ENCODE measurements around the gene REG3G. TPM values are rescaled to one million over a fixed set of nuclear protein-coding genes. Genes with fewer than 3 reads are reported as not detected.

REG3G gene
- polyA plus RNA-seq, 1 donor from 2014 or later: not detected

DNA sequence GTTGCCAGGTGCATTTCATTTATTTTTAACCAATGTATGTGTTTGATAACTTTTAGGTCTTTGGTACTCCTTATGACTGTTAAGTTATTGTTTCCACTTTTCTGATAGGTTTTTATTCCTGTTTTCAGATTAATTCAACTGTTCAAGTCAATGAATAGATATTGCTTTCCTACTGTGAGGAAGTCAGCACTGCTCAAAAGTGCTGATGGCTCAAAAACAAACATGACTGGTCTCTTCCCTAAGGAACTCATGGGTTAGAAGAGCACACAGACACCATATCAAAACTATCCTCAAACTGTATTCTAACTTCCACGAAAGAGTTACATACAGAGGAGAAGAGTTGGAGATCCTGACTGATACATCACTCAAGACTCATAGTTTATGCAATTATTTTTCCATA lies 39.9 kb upstream of the REG3G start:
- no peaks in the 10 kb centered on the region for H3F3A ChIP-seq (ENCODE audit: insufficient read depth, low read length, poor library complexity, severe bottlenecking)
- H3K79me2 ChIP-seq (replicated peaks; ENCODE audit: insufficient read depth, low read length): no peaks in the 10 kb centered on the region
- H4K20me1 ChIP-seq (ENCODE audit: insufficient read depth): no peaks in the 10 kb centered on the region
- H3K9me2 ChIP-seq (ENCODE audit: insufficient read depth, low read length): no peaks in the 10 kb centered on the region
- H3K4me2 ChIP-seq (ENCODE audit: low read length): no peak overlapping the region
- no peak overlapping the region for H3K9ac ChIP-seq (ENCODE audit: low read length)
- H3K9me3 ChIP-seq (ENCODE audit: low read length): no peaks in the 10 kb centered on the region
- no peak overlapping the region for H3K4me3 ChIP-seq (ENCODE audit: low read length)
- no peaks in the 10 kb centered on the region for H3K27me3 ChIP-seq (ENCODE audit: insufficient read depth, low read depth, low read length)
- TF ChIP-seq, protein P1, sequence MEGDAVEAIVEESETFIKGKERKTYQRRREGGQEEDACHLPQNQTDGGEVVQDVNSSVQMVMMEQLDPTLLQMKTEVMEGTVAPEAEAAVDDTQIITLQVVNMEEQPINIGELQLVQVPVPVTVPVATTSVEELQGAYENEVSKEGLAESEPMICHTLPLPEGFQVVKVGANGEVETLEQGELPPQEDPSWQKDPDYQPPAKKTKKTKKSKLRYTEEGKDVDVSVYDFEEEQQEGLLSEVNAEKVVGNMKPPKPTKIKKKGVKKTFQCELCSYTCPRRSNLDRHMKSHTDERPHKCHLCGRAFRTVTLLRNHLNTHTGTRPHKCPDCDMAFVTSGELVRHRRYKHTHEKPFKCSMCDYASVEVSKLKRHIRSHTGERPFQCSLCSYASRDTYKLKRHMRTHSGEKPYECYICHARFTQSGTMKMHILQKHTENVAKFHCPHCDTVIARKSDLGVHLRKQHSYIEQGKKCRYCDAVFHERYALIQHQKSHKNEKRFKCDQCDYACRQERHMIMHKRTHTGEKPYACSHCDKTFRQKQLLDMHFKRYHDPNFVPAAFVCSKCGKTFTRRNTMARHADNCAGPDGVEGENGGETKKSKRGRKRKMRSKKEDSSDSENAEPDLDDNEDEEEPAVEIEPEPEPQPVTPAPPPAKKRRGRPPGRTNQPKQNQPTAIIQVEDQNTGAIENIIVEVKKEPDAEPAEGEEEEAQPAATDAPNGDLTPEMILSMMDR (IDR thresholded peaks at IDR 0.05; ENCODE audit: poor library complexity, severe bottlenecking): no peak
- no peak for TF ChIP-seq TAF1 (IDR thresholded peaks at IDR 0.05; ENCODE audit: low read depth)
- TF ChIP-seq EP300 (conservative IDR thresholded peaks at IDR 0.05; ENCODE audit: poor library complexity, severe bottlenecking): no peak
- no peak for TF ChIP-seq SMC3 (conservative IDR thresholded peaks at IDR 0.05; ENCODE audit: poor library complexity)
- TF ChIP-seq RAD21 (conservative IDR thresholded peaks at IDR 0.05): no peak
- TF ChIP-seq, protein P2, sequence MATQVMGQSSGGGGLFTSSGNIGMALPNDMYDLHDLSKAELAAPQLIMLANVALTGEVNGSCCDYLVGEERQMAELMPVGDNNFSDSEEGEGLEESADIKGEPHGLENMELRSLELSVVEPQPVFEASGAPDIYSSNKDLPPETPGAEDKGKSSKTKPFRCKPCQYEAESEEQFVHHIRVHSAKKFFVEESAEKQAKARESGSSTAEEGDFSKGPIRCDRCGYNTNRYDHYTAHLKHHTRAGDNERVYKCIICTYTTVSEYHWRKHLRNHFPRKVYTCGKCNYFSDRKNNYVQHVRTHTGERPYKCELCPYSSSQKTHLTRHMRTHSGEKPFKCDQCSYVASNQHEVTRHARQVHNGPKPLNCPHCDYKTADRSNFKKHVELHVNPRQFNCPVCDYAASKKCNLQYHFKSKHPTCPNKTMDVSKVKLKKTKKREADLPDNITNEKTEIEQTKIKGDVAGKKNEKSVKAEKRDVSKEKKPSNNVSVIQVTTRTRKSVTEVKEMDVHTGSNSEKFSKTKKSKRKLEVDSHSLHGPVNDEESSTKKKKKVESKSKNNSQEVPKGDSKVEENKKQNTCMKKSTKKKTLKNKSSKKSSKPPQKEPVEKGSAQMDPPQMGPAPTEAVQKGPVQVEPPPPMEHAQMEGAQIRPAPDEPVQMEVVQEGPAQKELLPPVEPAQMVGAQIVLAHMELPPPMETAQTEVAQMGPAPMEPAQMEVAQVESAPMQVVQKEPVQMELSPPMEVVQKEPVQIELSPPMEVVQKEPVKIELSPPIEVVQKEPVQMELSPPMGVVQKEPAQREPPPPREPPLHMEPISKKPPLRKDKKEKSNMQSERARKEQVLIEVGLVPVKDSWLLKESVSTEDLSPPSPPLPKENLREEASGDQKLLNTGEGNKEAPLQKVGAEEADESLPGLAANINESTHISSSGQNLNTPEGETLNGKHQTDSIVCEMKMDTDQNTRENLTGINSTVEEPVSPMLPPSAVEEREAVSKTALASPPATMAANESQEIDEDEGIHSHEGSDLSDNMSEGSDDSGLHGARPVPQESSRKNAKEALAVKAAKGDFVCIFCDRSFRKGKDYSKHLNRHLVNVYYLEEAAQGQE (IDR thresholded peaks at IDR 0.05; ENCODE audit: borderline replicate concordance): no peak
- TF ChIP-seq EZH2 (IDR thresholded peaks at IDR 0.05; ENCODE audit: borderline replicate concordance, insufficient read depth, low read length, poor library complexity, severe bottlenecking): no peak
- TF ChIP-seq POLR2AphosphoS5 (IDR thresholded peaks at IDR 0.05): no peak
- no peak for TF ChIP-seq MXI1 (conservative IDR thresholded peaks at IDR 0.05; ENCODE audit: poor library complexity, severe bottlenecking)
- no peak overlapping the region for H3K27ac ChIP-seq (ENCODE audit: low read length)
- no peaks in the 10 kb centered on the region for H3K36me3 ChIP-seq (ENCODE audit: insufficient read depth, low read length)
- H2AFZ ChIP-seq (ENCODE audit: low read depth, low read length): no peak overlapping the region

DNA sequence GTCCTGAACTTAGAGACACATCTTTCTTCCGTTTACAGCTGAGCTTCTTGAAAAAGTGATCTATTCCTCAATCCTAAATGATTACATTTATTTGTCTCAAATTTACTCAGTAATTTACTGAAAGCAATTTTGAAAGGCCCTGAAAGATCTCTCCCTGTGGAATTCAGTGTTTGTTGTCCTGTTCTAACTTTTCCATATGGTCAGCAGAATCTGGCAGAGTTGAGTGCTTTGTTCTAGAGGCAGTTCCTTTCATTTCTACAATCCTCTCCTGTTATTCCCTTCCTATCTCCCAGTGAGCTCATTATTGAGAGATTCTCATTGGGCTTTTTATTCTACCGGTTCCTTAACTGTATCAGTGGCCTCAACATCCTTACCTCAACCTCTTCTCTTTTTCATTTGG lies 36.5 kb upstream of the REG3G start:
- no peaks in the 10 kb centered on the region for H4K20me1 ChIP-seq (ENCODE audit: insufficient read depth)
- H3K27me3 ChIP-seq (ENCODE audit: insufficient read depth, low read depth, low read length): peaks cover 26% of the 10 kb centered on the region
- H3K9me3 ChIP-seq (ENCODE audit: low read length): no peaks in the 10 kb centered on the region
- no peak overlapping the region for H2AFZ ChIP-seq (ENCODE audit: low read depth, low read length)
- H3F3A ChIP-seq (ENCODE audit: insufficient read depth, low read length, poor library complexity, severe bottlenecking): no peaks in the 10 kb centered on the region
- H3K27ac ChIP-seq (ENCODE audit: low read length): no peak overlapping the region
- no peaks in the 10 kb centered on the region for H3K79me2 ChIP-seq (replicated peaks; ENCODE audit: insufficient read depth, low read length)
- no peak overlapping the region for H3K4me3 ChIP-seq (ENCODE audit: low read length)
- no peaks in the 10 kb centered on the region for H3K36me3 ChIP-seq (ENCODE audit: insufficient read depth, low read length)
- H3K4me2 ChIP-seq (ENCODE audit: low read length): no peak overlapping the region
- no peak overlapping the region for H3K9ac ChIP-seq (ENCODE audit: low read length)
- TF ChIP-seq SMC3 (conservative IDR thresholded peaks at IDR 0.05; ENCODE audit: poor library complexity) (no peak), POLR2AphosphoS5 (IDR thresholded peaks at IDR 0.05) (no peak), EZH2 (IDR thresholded peaks at IDR 0.05; ENCODE audit: borderline replicate concordance, insufficient read depth, low read length, poor library complexity, severe bottlenecking) (no peak), MXI1 (conservative IDR thresholded peaks at IDR 0.05; ENCODE audit: poor library complexity, severe bottlenecking) (no peak), EP300 (conservative IDR thresholded peaks at IDR 0.05; ENCODE audit: poor library complexity, severe bottlenecking) (no peak), TAF1 (IDR thresholded peaks at IDR 0.05; ENCODE audit: low read depth) (no peak), RAD21 (conservative IDR thresholded peaks at IDR 0.05) (no peak)
- TF ChIP-seq, protein P1 (IDR thresholded peaks at IDR 0.05; ENCODE audit: poor library complexity, severe bottlenecking): no peak
- TF ChIP-seq, protein P2 (IDR thresholded peaks at IDR 0.05; ENCODE audit: borderline replicate concordance): no peak
- no peaks in the 10 kb centered on the region for H3K9me2 ChIP-seq (ENCODE audit: insufficient read depth, low read length)
